ENCODE data around the gene PPP2R3A. TPM values are rescaled to one million over a fixed set of nuclear protein-coding genes. Genes with fewer than 3 reads are reported as not detected.
A peak's percentile ranks its signal among the peaks of the same experiment; 100 is the strongest.
"Not testable (repeated sequence)": the region's sequence is repeated elsewhere in the genome, so short reads cannot be mapped to it uniquely, and the experiment has no call there.

The PPP2R3A gene
- total RNA-seq, 2 donors from 2014 or later: 0.50 to 0.54 TPM

DNA sequence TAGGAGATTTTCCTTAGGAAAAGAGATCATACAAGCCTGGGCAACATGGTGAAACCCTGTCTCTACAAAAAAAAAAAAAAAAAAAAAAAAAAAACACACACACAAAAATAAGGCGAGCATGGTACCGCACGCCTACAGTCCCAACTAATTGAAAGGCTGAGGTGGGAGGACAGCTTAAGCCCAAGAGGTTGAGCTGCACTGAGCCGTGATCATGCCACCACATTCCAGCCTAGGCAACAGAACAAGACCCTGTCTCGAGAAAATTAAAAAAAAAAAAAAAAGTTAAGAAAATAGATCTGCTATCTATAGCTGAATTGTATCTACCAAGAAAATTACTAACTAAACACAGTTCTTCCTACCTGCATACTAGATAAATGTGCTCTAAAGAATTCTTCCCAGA is 223.5 kb downstream of the PPP2R3A start:
- H3K9me3 Mint-ChIP-seq: no peaks in the 10 kb centered on the region
- ATAC-seq (no peak), DNase-seq (ENCODE audit: low spot score in 2 of 2) (no peak)
- H3K27ac Mint-ChIP-seq: peak overlapping the region; percentile 13 to 80
- peaks cover 11 to 32% of the 10 kb centered on the region in 2 donors for H3K36me3 Mint-ChIP-seq

DNA sequence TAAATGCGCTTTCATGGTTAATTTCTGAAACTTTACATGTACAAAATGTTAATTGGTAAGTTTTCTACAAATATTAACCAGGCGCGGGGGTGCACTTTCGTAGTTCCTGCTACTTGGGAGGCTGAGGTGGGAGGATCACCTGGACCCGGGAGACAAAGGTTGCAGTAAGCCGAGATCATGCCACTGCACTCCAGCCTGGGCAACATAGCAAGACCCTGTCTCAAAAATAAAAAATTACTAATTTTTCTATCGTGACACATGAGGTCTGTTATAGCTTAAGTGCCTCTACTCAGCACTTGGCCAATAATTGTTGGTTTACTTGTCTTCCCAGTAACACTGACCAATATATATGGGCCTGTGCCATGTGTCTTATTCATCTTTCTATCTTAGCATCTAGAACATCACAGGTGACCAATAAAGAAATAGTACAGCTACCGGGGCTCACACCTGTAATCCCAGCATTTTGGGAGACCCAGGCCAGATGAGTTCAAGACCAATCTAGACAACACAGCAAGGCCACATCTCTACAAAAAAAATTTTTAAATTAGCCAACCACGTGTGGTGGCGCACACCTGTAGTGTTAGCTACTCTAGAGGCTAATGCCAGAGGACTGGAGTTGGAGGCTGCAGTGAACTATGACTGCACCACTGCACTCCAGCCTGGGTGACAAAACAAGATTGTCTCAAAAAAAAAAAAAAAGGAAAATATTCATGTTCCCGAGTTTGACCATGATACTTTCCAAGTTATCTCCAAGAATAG is 224.5 kb downstream of the PPP2R3A start:
- peak overlapping the region; percentile 67 to 91 for H3K27ac Mint-ChIP-seq
- ATAC-seq (no peak), DNase-seq (ENCODE audit: low spot score in 2 of 2) (no peak)
- no peaks in the 10 kb centered on the region for H3K9me3 Mint-ChIP-seq
- peaks cover 21 to 42% of the 10 kb centered on the region in 2 donors for H3K36me3 Mint-ChIP-seq

DNA sequence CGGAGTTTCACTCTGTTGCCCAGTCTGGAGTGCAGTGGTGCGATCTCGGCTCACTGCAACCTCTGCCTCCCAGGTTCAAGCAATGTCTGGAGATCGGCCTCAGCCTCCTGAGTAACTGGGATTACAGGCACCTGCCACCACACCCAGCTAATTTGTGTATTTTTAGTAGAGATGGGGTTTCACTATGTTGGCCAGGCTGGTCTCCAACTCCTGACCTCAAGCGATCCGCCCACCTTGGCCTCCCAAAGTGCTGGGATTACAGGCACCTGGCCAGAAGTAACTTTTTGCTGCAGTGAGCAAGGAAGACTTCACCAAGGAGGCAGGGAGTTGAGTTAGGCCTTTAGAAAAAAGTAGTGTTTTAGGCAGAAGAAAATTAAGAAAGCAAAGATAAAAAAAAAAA is 226.7 kb downstream of the PPP2R3A start:
- H3K27ac Mint-ChIP-seq: peak overlapping the region; percentile 84 to 91
- H3K9me3 Mint-ChIP-seq; DNase-seq (ENCODE audit: low spot score in 2 of 2); ATAC-seq: not testable (repeated sequence)
- H3K36me3 Mint-ChIP-seq: peaks cover 23 to 45% of the 10 kb centered on the region in 2 donors

DNA sequence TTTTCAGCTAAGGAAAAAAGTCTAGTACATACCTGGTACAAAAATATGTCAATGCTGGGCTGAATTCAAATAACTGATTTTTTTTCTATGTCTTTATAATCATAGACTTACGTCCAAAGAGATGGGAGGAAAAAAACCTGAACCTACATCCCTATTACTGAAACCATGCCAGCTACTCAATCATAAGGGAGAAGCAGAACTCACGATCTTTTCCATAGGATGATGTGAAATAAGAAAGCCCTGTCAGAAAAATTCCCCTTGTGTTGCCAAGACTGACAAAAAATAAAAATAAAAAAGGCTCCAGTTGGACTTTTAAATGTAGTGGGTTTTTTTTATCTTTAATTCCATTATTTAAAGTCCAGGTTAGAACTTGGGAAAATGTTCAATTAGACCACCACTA is 227.3 kb downstream of the PPP2R3A start:
- DNase-seq (ENCODE audit: low spot score in 2 of 2) (no peak), ATAC-seq (no peak)
- Mint-ChIP-seq H3K36me3 (peaks cover 23 to 45% of the 10 kb centered on the region in 2 donors), H3K9me3 (no peaks in the 10 kb centered on the region), H3K27ac (peak overlapping the region; percentile 87 to 91)

DNA sequence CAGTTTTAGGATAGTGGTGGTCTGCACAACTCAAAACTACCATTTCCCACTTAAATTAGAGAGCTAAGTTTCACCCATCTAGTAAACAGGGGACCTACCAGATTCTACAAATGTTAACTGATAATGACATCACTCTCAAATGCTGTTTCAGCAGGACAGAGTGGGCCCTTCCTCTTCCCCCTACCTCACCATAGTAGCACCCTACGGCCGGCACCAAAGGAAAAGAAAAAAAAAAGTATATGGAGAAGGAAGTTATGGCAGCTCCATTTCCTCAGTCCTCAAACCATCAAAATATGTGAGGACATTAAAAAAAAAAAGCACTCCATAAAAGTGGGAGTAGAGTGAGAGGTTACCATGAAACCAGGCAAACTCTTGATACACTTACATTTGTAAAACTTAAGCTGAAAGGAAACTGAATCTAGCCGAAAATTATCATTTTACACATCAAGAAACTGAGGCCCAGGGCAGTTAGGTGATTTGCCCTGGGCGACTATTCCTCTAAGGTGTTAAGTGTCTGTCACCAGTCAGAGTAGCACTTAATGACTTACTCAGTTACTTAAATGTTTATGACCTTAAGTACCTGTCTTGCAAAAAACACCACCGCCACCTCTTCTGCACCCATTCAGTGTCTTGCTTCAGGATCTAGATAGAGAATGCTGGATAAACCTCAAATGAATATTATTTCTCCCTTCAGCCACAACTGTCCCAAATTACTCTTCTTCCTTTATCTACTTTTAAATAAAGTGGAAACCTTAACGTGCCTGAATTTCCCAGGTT is 227.9 kb downstream of the PPP2R3A start:
- DNase-seq (ENCODE audit: low spot score in 2 of 2) (no peak), ATAC-seq (no peak)
- peaks cover 23 to 51% of the 10 kb centered on the region in 2 donors for H3K36me3 Mint-ChIP-seq
- no peaks in the 10 kb centered on the region for H3K9me3 Mint-ChIP-seq
- peak overlapping the region; percentile 91 to 99 for H3K27ac Mint-ChIP-seq

DNA sequence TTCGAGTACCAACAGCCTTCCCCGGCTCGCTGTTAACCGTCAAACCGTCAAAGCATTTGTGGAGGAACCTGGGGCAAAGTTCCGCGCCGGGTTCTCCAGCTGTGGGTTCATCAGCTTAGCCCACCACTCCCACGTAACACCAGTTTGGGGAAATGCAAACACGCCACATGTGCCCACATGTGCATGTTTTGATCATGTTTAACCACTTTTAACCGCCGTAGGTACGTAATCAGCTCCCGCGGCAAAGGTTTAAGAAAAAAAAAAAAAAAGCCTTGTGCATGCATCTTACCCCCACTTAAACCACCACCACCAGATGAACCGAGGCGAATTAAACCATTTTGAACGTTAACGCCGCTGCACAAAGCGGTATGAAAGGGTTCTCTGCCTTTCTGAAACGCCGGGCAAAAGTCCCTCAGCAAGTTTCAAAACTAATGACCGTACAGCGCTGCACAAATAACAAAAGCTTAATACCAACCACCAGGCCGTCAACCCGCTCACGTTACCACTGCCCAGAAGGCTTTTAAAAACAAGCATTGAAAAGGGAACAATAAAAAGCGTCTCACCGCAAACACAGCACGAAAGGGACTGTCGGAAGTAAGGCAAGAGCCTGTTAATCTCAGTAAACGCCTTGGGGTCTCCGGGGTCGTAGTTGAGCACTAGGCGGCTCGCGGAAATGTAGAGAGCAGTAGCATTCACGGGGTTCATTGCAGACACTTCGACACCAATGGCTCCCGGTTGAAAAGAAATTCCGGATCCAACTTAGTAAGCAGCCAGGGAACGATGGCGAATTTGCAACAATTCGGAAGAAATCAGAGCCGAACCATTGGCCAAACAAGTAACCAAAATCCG is 229.1 kb downstream of the PPP2R3A start:
- Mint-ChIP-seq H3K27ac (peak overlapping the region; percentile 91 to 99), H3K9me3 (peaks cover 0 to 3% of the 10 kb centered on the region in 2 donors), H3K36me3 (peaks cover 23 to 52% of the 10 kb centered on the region in 2 donors)
- no peak for ATAC-seq
- DNase-seq (ENCODE audit: low spot score in 2 of 2): peak; percentile 45 to 67

DNA sequence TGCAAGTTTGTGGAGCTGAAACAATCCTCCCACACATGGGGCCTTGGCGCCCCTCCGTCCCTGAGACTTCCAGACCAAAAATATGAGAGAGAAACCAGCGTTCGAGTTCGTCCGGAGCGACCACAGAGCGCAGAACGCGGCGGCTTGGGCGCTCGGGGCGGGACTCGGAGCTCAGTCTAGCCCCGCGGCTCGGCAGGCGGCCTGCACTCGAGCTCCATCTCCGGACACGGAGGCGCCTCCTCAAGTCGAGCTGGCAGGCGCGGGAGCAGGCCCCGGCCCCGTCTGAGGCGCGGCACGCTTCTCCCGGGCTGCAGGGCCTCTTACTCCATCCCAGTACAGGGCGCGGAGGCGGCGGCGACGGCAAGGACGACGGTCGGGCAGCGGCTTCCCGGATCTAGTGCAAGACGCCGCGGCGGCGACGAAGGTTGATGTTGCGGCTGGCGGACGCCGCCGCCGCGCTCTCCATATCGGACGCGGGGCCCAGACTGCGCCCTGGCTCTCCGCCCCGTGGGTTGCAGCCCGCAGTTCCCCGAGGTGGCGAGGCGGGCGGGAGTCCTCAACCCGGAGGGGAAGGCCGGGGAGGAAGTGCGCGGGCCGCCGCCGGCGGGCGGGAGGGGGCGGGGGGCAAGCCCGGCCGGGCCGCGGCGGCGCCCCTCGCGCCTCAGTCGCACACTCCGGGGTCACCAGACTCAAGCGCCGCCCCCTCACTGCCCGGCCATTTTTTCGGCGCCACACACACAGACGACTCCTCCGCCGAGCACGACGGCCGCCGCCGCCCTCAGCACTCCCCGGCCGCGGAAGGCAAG is 229.9 kb downstream of the PPP2R3A start:
- peak overlapping the region; percentile 91 to 99 for H3K27ac Mint-ChIP-seq
- ATAC-seq: peak; percentile 40 to 59
- DNase-seq (ENCODE audit: low spot score in 2 of 2): peak in 1 of 2 donors; percentile 73
- peaks cover 0 to 3% of the 10 kb centered on the region in 2 donors for H3K9me3 Mint-ChIP-seq
- peaks cover 23 to 46% of the 10 kb centered on the region in 2 donors for H3K36me3 Mint-ChIP-seq

DNA sequence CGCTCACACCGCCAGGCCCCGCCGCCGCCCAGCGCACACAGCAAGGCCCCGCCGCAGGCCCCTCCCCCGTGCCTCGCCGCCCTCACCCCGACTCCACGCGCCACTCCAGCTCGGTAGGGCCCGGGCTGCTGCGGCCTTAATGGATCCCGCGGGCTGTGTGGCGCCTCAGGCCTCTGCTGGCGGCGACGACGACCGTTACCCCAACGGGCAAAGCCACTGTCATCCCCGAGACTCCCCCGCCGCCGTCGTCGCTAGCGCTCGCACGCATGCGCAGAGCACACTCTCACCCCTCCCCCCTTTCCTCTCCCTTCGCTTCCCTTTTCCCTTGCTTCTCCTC is 230.5 kb downstream of the PPP2R3A start, which contains the start of gene MSL2:
Gene MSL2 (minus strand): TSS at position 272 of the 337 bp plus-strand sequence. CDS start 1,222 bp downstream, outside the sequence.
- Mint-ChIP-seq H3K27ac (peak within 1 kb of the TSS; percentile 91 to 100), H3K36me3 (peaks cover 23 to 40% of the 10 kb centered on the region in 2 donors), H3K9me3 (peaks cover 0 to 3% of the 10 kb centered on the region in 2 donors)
- ATAC-seq (no peak), DNase-seq (ENCODE audit: low spot score in 2 of 2) (no peak)

DNA sequence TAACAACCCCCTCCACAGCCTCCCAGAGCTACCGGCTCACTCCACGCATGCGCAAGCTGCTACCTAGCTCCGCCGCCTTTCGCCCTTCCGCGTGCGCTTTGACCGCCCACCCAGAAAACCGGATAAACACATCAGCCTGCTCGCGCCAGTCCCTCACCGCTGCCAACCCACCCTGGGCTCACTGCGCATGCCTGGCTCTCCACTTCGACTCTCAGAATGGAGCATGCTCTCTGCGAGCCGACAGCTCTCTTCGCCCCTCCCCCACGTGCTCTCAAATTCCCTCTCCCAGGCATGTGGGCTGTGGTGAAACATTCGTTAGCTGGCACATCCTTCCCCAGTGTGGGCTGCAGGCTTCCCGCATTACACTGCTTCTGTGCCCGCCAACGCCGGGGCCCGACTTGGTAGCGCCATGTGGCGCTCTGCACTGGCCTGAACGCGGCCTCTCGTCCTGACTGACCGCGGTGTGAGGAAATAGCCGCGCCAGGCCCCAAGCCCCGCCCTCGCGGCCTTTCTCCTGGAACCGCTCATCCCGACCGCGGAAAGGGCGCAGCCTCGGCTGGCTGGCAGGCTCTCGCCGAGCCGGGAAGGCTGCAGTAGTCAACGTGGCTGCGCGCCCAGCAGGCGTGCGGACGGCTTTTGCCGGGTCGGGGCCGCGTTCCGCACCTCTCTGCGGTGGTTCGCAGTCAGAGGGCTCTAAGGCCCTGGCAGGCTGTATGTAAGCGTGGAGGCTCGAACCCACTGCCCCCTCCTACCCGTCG is 231.1 kb downstream of the PPP2R3A start:
- DNase-seq (ENCODE audit: low spot score in 2 of 2) (peak; percentile 97 to 99), ATAC-seq (peak; percentile 74 to 77)
- H3K36me3 Mint-ChIP-seq: peaks cover 23 to 39% of the 10 kb centered on the region in 2 donors
- peaks cover 0 to 3% of the 10 kb centered on the region in 2 donors for H3K9me3 Mint-ChIP-seq
- peak overlapping the region; percentile 91 to 100 for H3K27ac Mint-ChIP-seq

DNA sequence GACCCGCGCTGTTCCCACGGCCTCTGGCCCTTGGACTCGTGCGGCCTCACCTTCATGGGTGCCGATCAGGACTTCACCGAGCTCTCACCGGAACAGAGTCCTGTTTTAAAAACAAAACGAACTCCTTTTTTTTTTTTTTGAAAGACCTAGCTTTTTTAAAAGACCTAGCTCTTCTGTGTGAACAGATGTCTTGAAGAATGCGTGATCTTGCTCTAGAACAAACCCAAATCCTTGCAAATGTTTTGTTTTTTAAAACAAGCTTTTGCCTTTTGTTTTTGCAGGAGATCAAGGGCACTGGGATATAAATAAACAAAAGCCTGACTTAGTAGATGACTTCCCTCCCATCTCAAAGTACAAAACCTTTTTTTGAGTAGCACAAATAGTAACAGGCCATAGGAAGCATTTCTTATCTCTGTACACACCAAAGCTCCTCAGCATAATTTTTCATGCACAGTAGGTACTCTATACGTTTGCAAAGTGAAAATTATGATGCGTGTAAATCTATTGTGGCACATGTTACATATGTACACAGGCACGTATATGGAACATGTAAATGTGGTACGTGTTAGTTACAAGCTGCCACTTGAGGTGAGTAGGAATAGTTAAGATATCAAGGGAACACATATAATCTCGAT is 231.7 kb downstream of the PPP2R3A start:
- peaks cover 20 to 36% of the 10 kb centered on the region in 2 donors for H3K36me3 Mint-ChIP-seq
- DNase-seq (ENCODE audit: low spot score in 2 of 2) (no peak), ATAC-seq (no peak)
- peak overlapping the region; percentile 91 to 100 for H3K27ac Mint-ChIP-seq
- peaks cover 0 to 3% of the 10 kb centered on the region in 2 donors for H3K9me3 Mint-ChIP-seq

Other genes with a start within 250 kb of the PPP2R3A start
- gene MSL2, start 230.6 kb downstream of the PPP2R3A start, total RNA-seq: 10 to 100 TPM; 37.4 to 78.2 TPM